ENCODE measurements around the gene VRK2. TPM values are rescaled to one million over a fixed set of nuclear protein-coding genes. Genes with fewer than 3 reads are reported as not detected.
A peak's percentile ranks its signal among the peaks of the same experiment; 100 is the strongest.

The VRK2 gene
- polyA plus RNA-seq, 3 donors, result 13.5 to 31.6 (median 21.4) TPM

- Mint-ChIP-seq H3K9me3 (peaks cover 2 to 16% (median 6%) of the 10 kb centered on the region in 7 donors), H3K4me3 (no peak overlapping the region), H3K27ac (no peak overlapping the region), H3K27me3 (ENCODE audit: low read depth in 3 of 3) (peaks cover 0 to 2% (median 0%) of the 10 kb centered on the region in 3 donors), H3K4me1 (no peaks in the 10 kb centered on the region), H3K36me3 (peaks cover 38 to 42% of the 10 kb centered on the region in 2 donors)
- no peak for TF ChIP-seq CTCF (IDR thresholded peaks at IDR 0.05)
- no peak overlapping the region for H3K27ac ChIP-seq (ENCODE audit: low read depth in 1 of 2, low read length in 2 of 2)
- intact Hi-C loops (cut with micrococcal nuclease), result no loop called here
- no peak overlapping the region for H2AFZ ChIP-seq (ENCODE audit: insufficient read depth, low read depth, low read length, poor library complexity, severe bottlenecking)
- no peaks in the 10 kb centered on the region for H3K79me2 ChIP-seq (ENCODE audit: insufficient read depth, low read length)
- H3K27me3 ChIP-seq (ENCODE audit: control insufficient read depth in 2 of 2, insufficient read depth in 2 of 2, low read length in 2 of 2), result no peaks in the 10 kb centered on the region
- H3K4me2 ChIP-seq (replicated peaks; ENCODE audit: extremely low read depth, low read length, poor library complexity, severe bottlenecking), result no peak overlapping the region
- no peaks in the 10 kb centered on the region for H3K9me3 ChIP-seq (replicated peaks in 1 of 2; ENCODE audit: control insufficient read depth in 1 of 2, insufficient read depth in 1 of 2, low read length in 2 of 2)
- 100% methylated on average over 1 of the region's 5 CpGs for WGBS (ENCODE audit: insufficient coverage)
- H3K4me3 ChIP-seq (replicated peaks in 1 of 3; ENCODE audit: low read depth in 2 of 3, low read length in 3 of 3), result no peak overlapping the region
- no peaks in the 10 kb centered on the region for H4K20me1 ChIP-seq (ENCODE audit: insufficient read depth, low read length)
- no peak for DNase-seq
- H3K9ac ChIP-seq (ENCODE audit: insufficient read depth, low read length, poor library complexity, severe bottlenecking), result no peak overlapping the region
- peaks cover 16 to 31% of the 10 kb centered on the region in 2 donors for H3K36me3 ChIP-seq (replicated peaks in 1 of 2; ENCODE audit: control insufficient read depth in 1 of 2, insufficient read depth in 2 of 2, low read length in 2 of 2)
- no peaks in the 10 kb centered on the region for H3K4me1 ChIP-seq (ENCODE audit: control insufficient read depth in 1 of 2, insufficient read depth in 2 of 2, low read length in 2 of 2)
Observed at GRCh38 chr2:58120626-58121229, 74.1 kb downstream of the VRK2 start.

GRCh38 chr2:58122040-58122439 is 75.4 kb downstream of the VRK2 start:
- H3K9me3 Mint-ChIP-seq, result peaks cover 0 to 11% (median 5%) of the 10 kb centered on the region in 7 donors
- H3K27me3 Mint-ChIP-seq (ENCODE audit: low read depth in 3 of 3), result peaks cover 0 to 2% (median 0%) of the 10 kb centered on the region in 3 donors

More at GRCh38 chr2:58122040-58122439, 75.4 kb downstream of the VRK2 start:
- Histone ChIP-seq H3K4me3 (replicated peaks in 1 of 3; ENCODE audit: low read depth in 2 of 3, low read length in 3 of 3) (no peak overlapping the region), H3K79me2 (ENCODE audit: insufficient read depth, low read length) (no peaks in the 10 kb centered on the region), H3K4me2 (replicated peaks; ENCODE audit: extremely low read depth, low read length, poor library complexity, severe bottlenecking) (no peak overlapping the region), H3K9me3 (replicated peaks in 1 of 2; ENCODE audit: control insufficient read depth in 1 of 2, insufficient read depth in 1 of 2, low read length in 2 of 2) (no peaks in the 10 kb centered on the region), H3K9ac (ENCODE audit: insufficient read depth, low read length, poor library complexity, severe bottlenecking) (no peak overlapping the region), H3K27me3 (ENCODE audit: control insufficient read depth in 2 of 2, insufficient read depth in 2 of 2, low read length in 2 of 2) (no peaks in the 10 kb centered on the region), H3K4me1 (ENCODE audit: control insufficient read depth in 1 of 2, insufficient read depth in 2 of 2, low read length in 2 of 2) (no peaks in the 10 kb centered on the region), H2AFZ (ENCODE audit: insufficient read depth, low read depth, low read length, poor library complexity, severe bottlenecking) (no peak overlapping the region), H3K27ac (ENCODE audit: low read depth in 1 of 2, low read length in 2 of 2) (no peak overlapping the region), H3K36me3 (replicated peaks in 1 of 2; ENCODE audit: control insufficient read depth in 1 of 2, insufficient read depth in 2 of 2, low read length in 2 of 2) (peaks cover 16 to 31% of the 10 kb centered on the region in 2 donors), H4K20me1 (ENCODE audit: insufficient read depth, low read length) (no peaks in the 10 kb centered on the region)
- no CpG with 5 or more reads among the region's 3 CpGs for WGBS (ENCODE audit: insufficient coverage)
- TF ChIP-seq CTCF (IDR thresholded peaks at IDR 0.05), result no peak
- Mint-ChIP-seq H3K27ac (peak overlapping the region in 1 of 7 donors; percentile 12), H3K36me3 (peaks cover 32 to 35% of the 10 kb centered on the region in 2 donors), H3K4me1 (no peaks in the 10 kb centered on the region), H3K4me3 (no peak overlapping the region)
- intact Hi-C loops (cut with micrococcal nuclease), result no loop called here
- no peak for DNase-seq

All from CD14-positive monocyte (primary cell).